Central memory CD8-positive, alpha-beta T cell (primary cell): ENCODE data around the gene SF3A1.

Source experiments
- ATAC-seq: fragments of 150-1000 bp; cut with Tn5 transposase; replicated peaks from 2 replicates; pipeline ENCODE4 v1.10.0; 2022; ENCODE audit warnings: mild to moderate bottlenecking, moderate FRiP score, moderate number of reproducible peaks; ENCODE audit not compliant: poor library complexity, severe bottlenecking; ENCODE audit errors: extremely low read depth
- DNase-seq, 2 donors: peaks; one replicate each; pipeline ENCODE4 v3.0.0; 2021; ENCODE audit warnings: low spot score in 2 of 2
- H3K27ac Mint-ChIP-seq: one replicate; pipeline ENCODE4 v1.8.0; 2022; ENCODE audit warnings: low read depth, mild to moderate bottlenecking, moderate library complexity, mixed read lengths
- H3K27me3 Mint-ChIP-seq: one replicate; pipeline ENCODE4 v1.8.0; 2022; ENCODE audit warnings: mixed read lengths
- H3K36me3 Mint-ChIP-seq: one replicate; pipeline ENCODE4 v1.8.0; 2022; ENCODE audit warnings: mild to moderate bottlenecking, moderate library complexity, mixed read lengths; ENCODE audit not compliant: insufficient read depth
- H3K4me1 Mint-ChIP-seq: one replicate; pipeline ENCODE4 v1.8.0; 2022; ENCODE audit warnings: mixed read lengths
- H3K4me3 Mint-ChIP-seq: one replicate; pipeline ENCODE4 v1.8.0; 2022; ENCODE audit warnings: mild to moderate bottlenecking, moderate library complexity, mixed read lengths
- H3K9me3 Mint-ChIP-seq: one replicate; pipeline ENCODE4 v1.8.0; 2022; ENCODE audit warnings: mixed read lengths

Gene SF3A1

DNA sequence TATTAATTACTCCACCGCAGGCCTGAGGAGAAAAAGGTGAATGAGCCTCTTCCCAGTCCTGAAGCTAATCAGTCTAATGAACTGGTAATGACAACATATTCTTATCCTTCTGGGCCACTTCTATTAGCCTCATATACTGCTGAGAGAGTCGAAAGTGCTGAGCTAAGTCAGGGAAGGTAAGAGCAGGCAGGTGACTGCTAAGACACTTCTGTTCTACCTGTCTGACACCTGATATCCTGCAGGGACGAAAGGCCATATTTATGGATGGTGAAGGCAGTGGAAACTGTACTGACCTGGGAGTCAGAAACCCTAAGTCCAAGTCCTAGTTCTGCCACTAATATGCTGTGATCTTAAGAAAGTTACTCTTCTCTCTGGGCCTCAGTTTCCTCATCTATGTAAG is 33.4 kb downstream of the SF3A1 start:
- Mint-ChIP-seq H3K4me1 (peaks cover 82% of the 10 kb centered on the region), H3K27me3 (no peaks in the 10 kb centered on the region), H3K36me3 (peaks cover 8% of the 10 kb centered on the region), H3K4me3 (peak overlapping the region; percentile 92), H3K9me3 (no peaks in the 10 kb centered on the region), H3K27ac (peak overlapping the region; percentile 4)
- no peak for ATAC-seq
- DNase-seq, result no peak

DNA sequence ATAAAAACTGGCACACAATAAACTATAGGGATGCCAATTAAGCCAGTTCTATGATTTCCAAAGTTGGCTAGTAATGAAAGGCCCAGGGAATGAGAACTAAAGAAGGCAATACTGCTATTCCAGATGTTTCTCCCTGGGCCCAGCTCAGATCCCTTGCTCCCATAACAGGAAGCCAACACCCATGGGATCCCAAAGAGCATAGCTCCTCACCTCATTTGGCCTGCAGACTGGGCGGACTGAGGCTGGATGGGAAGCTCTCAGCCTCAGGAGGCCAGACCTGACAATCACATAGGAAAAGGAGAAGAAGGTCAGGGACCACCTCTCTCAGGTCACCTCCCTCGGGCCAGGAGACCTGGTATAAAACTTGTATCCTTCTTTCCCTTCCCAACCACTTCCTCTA is 35.2 kb downstream of the SF3A1 start:
- peak overlapping the region; percentile 55 for H3K27ac Mint-ChIP-seq
- H3K4me1 Mint-ChIP-seq, result peaks cover 86% of the 10 kb centered on the region
- H3K36me3 Mint-ChIP-seq, result peaks cover 11% of the 10 kb centered on the region
- no peaks in the 10 kb centered on the region for H3K9me3 Mint-ChIP-seq
- no peak for DNase-seq
- H3K4me3 Mint-ChIP-seq, result no peak overlapping the region
- no peak for ATAC-seq
- no peaks in the 10 kb centered on the region for H3K27me3 Mint-ChIP-seq

DNA sequence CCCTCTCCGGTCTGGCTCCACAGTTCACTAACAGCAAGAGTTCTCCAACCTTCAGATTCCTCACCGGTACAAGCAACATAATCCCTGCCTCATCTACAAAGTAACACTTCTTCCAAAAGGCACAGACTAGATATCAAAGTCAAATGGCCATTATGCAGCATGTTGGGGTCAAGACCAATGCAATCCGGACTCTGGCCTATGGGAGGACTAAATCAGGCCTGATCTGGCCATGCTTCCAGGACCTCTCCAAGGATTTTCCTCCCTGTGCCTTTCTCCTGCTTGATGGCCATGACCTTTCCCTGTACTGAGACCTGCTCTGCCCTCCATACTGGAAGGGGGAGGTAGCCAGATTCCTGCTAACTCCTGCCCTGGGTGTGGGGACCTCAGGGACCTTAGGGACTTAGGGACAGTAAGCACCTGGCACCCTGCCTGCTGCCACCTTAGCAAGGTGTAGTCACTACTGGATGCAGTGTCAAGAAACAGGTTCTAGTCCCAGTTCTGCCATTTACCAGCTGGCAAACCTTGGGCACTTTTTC is 36.6 kb downstream of the SF3A1 start:
- ATAC-seq, result no peak
- DNase-seq, result no peak
- Mint-ChIP-seq H3K4me1 (peaks cover 89% of the 10 kb centered on the region), H3K27me3 (no peaks in the 10 kb centered on the region), H3K4me3 (no peak overlapping the region), H3K9me3 (no peaks in the 10 kb centered on the region), H3K36me3 (peaks cover 11% of the 10 kb centered on the region), H3K27ac (no peak overlapping the region)

DNA sequence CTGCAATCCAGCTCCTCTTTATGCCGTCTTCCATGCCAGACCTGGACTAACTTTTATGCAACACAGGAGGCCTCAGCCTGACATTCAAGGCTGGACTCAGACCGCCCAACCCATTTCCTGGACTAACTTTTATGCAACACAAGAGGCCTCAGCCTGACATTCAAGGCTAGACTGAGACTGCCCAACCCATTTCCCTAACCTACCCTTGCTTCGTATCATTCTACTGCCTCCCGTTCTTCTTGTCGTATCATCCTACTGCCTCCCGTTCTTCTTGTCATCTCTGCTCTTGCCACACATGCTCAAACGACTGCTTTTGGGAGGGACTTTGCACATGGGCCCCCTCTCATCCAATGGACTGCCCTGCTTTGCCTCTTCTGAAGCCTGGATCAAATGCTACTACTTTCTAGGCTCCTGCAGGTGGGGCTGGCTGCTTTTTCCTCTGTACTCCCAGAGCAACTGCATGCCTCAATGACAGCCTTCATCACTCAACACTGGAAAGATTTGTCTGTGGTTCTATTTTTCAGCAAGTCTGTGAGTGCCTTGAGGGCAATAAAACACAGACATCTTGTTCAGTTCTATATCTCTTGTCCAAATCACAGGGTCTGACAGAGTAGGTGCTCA is 37.8 kb downstream of the SF3A1 start:
- Mint-ChIP-seq H3K9me3 (no peaks in the 10 kb centered on the region), H3K27ac (peak overlapping the region; percentile 51), H3K36me3 (peaks cover 8% of the 10 kb centered on the region), H3K4me3 (peak overlapping the region; percentile 4), H3K4me1 (peaks cover 84% of the 10 kb centered on the region), H3K27me3 (no peaks in the 10 kb centered on the region)
- no peak for DNase-seq
- no peak for ATAC-seq

DNA sequence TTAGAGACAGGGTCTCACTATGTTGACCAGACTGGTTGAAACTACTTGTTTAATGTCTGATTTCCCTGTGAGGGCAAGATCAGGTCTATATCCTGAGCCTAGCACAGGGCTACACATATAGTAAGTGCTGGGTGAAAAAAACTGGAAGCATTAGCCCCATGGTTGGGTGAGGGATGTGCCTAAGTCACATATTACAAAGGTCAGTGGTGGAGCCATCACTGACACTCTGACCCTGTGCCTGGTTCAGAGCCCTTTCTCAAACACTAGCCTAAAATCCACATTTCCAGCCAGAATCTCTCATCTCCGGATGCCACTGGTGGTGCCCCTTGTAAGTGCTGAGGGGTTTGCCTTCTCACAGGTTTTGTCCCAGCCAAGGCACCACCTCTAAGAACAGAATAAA is 38.9 kb downstream of the SF3A1 start:
- H3K27ac Mint-ChIP-seq, result peak overlapping the region; percentile 52
- DNase-seq (no peak), ATAC-seq (no peak)
- H3K9me3 Mint-ChIP-seq, result no peaks in the 10 kb centered on the region
- peaks cover 8% of the 10 kb centered on the region for H3K36me3 Mint-ChIP-seq
- H3K27me3 Mint-ChIP-seq, result no peaks in the 10 kb centered on the region
- H3K4me3 Mint-ChIP-seq, result no peak overlapping the region
- peaks cover 82% of the 10 kb centered on the region for H3K4me1 Mint-ChIP-seq

DNA sequence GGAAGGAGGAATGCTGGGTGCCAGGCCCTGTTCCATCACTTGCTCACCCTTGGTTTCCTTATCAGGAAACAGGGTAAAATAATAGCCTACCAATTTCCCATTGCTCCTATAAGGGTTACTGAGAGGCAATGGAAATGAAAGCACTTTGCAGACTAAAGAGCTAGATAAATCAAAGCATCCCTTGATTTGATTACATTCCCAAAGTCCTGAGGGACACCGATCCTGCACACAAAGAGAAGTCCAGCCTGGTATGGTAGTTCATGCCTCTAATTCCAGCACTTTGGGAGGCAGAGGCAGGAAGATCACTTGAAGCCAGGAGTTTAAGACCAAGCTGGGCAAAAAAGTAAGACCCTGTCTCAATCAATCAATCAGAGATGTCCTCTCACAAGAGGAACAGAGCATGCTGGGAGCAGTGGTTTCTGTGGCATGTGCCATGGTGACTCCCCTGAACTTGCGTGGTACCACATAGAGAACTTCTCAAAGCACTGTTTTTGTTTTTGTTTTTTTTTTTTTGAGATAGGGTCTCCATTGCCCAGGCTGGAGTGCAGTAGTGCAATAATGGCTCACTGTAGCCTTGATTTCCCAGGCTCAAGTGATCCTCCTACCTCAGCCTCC is 40.6 kb downstream of the SF3A1 start:
- Mint-ChIP-seq H3K4me3 (peak overlapping the region; percentile 16), H3K4me1 (peaks cover 89% of the 10 kb centered on the region), H3K27me3 (no peaks in the 10 kb centered on the region), H3K36me3 (peaks cover 6% of the 10 kb centered on the region), H3K27ac (no peak overlapping the region), H3K9me3 (no peaks in the 10 kb centered on the region)
- DNase-seq (no peak), ATAC-seq (no peak)

DNA sequence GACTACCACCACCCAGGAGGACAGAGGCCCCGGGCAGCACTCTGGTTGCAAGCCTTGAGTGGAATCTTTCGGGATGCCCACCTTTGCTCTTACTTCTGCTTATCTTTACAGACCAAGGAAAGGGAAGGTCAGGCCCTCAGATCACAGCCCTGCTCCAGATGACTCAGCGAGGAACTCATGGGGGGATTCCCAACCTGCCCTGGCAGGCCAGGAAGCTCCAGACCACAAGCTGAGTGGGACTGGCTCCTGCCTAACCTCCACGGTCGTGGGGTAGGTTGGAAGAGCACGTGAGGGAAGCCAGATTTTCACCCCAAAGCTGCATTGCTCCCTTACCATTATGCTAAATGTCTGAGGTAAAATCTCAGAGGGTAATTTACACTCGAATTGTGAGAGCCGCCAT is 41.8 kb downstream of the SF3A1 start:
- no peak overlapping the region for H3K4me3 Mint-ChIP-seq
- ATAC-seq (no peak), DNase-seq (no peak)
- peaks cover 6% of the 10 kb centered on the region for H3K36me3 Mint-ChIP-seq
- H3K9me3 Mint-ChIP-seq, result no peaks in the 10 kb centered on the region
- H3K27me3 Mint-ChIP-seq, result no peaks in the 10 kb centered on the region
- H3K4me1 Mint-ChIP-seq, result peaks cover 89% of the 10 kb centered on the region
- H3K27ac Mint-ChIP-seq, result peak overlapping the region; percentile 72

DNA sequence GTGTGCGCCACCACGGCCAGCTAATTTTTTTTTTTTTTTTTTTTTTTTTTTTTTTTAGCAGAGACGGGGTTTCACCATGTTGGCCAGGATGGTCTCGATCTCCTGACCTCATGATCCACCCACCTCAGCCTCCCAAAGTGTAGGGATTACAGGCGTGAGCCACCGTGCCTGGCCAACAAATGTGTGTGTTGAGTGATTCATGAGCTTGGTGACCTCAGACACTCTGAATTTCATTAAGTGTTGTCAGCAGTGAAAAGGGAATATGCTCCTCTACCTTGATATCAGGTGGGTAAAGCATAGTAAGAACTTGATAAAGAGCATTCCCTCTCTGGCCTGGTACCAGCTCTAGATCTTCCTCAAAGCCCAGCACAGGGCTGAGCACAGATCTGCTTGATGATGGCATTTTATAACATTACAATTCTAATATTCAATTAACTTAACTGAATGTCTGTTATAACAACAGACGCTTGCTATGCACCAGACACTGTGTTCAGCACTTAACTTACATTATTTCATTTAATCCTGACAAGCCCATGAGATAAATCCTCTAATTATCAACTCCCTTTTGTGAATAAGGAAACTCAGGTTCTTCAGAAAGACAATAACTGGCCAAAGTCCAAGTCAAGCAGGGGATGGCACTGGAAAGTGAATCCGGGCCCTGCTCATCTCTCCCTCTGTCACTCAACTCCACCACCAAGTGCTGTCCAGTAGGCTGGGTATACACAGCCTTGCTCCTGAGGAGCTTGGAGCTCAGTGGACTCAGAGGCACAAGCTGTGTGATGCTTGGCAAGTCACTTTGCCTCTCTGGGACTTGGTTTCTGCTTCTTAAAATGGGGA is 42.9 kb downstream of the SF3A1 start:
- DNase-seq, result no peak
- Mint-ChIP-seq H3K4me1 (peaks cover 84% of the 10 kb centered on the region), H3K27me3 (no peaks in the 10 kb centered on the region), H3K4me3 (no peak overlapping the region), H3K27ac (peak overlapping the region; percentile 92), H3K9me3 (no peaks in the 10 kb centered on the region), H3K36me3 (peaks cover 7% of the 10 kb centered on the region)
- no peak for ATAC-seq

DNA sequence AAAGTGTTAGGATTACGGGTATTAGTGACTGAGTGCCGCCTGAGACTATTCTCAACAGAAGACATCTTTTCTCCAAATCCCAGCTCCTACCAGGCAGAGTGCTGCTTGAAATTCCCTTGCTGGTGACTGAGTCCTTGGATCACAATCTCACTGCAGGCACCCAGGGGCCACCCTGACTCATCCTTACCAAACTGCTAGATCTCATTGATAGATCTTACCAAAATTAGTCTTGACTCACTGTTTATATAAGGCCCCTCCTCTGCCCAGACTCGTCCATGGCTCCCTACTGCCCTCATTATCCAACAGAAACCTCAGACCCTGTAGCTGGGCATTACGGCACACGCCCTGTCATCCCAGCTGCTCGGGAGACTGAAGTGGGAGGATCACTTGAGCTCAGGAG is 44.6 kb downstream of the SF3A1 start:
- H3K4me3 Mint-ChIP-seq, result peak overlapping the region; percentile 55
- peaks cover 5% of the 10 kb centered on the region for H3K36me3 Mint-ChIP-seq
- H3K27me3 Mint-ChIP-seq, result no peaks in the 10 kb centered on the region
- ATAC-seq (no peak), DNase-seq (no peak)
- H3K27ac Mint-ChIP-seq, result peak overlapping the region; percentile 92
- H3K4me1 Mint-ChIP-seq, result peaks cover 83% of the 10 kb centered on the region
- H3K9me3 Mint-ChIP-seq, result no peaks in the 10 kb centered on the region

DNA sequence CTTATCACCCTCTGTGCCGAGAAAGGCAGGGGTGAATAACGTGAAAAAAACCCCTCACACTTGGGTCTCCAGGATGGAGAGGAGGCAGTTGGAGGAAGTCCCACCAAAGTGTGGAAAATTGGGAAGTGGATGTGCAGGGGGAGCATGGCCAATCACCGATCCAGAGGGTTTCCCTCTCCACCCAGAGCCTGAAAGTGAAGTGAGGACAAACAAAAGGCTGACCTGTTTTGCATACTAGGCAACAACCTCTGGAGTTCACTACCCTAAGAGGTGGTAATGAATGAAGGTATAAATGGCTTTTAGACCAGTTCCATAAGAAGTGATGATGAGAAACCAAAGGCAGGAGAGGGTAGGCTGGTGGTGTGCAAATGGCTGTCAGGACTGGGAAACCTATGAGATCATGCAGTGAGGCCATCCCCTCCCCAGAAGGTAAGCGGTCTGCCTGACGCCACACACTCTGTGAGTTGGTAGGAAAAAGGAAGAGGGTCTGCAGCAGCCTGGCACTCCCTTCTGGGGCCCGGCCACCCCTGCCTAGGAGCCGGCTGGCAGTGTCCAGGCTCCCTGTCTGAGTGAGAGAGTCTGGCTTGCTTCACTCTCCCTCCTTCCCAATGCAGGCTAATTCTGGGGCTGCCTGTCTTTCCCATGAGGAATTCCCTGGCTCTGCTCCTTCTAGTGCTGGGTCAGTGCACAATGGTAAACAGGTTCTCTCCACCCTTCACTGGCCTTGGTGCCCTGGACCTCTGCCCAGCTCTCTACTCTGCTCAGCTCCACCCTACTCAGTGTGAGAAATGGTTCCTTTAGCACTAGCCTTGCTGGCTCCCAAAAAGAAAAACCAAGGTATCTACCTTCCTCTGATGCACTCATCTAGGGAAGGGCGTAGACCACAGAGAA is 45.6 kb downstream of the SF3A1 start:
- Mint-ChIP-seq H3K27me3 (no peaks in the 10 kb centered on the region), H3K36me3 (peaks cover 9% of the 10 kb centered on the region), H3K4me1 (peaks cover 86% of the 10 kb centered on the region), H3K4me3 (peak overlapping the region; percentile 60), H3K9me3 (no peaks in the 10 kb centered on the region), H3K27ac (peak overlapping the region; percentile 92)
- ATAC-seq, result no peak
- no peak for DNase-seq

DNA sequence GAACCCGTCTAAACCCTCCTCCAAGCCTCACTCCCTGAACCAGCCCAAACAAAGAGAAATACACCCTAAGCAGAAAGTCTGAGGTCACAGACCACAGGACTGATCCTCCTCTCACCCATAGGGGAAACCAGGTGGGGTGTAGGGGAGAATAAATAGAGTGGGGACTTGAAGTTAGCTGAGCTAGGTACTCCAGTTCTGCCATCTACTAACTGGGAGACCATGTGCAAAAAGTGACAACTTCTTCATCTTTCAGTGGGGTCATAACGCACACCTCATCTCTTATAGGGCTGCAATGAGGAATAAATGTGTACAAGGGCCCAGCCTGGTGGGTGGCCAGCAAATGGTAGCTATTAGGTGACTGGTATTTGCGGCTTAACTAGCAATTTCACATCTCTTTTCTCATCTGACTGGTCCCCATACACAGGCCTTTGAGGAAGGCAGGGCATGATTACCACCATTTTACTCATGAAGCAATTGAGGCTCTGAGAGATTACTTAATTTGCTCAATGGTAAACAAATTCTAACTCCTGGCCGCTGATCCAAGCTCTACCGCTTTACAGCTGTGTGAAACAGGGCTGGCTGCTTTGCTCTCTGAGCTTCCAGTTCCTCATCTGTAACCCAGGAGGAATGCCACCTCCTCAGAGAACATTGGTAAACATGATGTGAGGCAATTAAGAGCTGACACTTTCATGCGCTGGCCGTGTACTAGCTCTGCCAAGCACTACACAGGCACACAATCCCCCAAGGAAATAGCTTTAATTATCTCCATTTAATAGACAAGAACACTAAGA is 46.5 kb downstream of the SF3A1 start:
- H3K27me3 Mint-ChIP-seq, result no peaks in the 10 kb centered on the region
- peaks cover 86% of the 10 kb centered on the region for H3K4me1 Mint-ChIP-seq
- ATAC-seq (peak; percentile 37), DNase-seq (no peak)
- peaks cover 9% of the 10 kb centered on the region for H3K36me3 Mint-ChIP-seq
- no peaks in the 10 kb centered on the region for H3K9me3 Mint-ChIP-seq
- peak overlapping the region; percentile 92 for H3K27ac Mint-ChIP-seq
- peak overlapping the region; percentile 60 for H3K4me3 Mint-ChIP-seq
